Dendritic cell treated with granulocyte-macrophage colony-stimulating factor and Interleukin-4, amounts not matched to agents 40 ng/mL and 50 ng/mL, for 4 days (primary cell): Measurements from ENCODE around the gene MACROD2.

Experiments used
- H3K27ac Mint-ChIP-seq: one replicate; pipeline ENCODE4 v1.8.0; 2022; ENCODE audit warnings: mild to moderate bottlenecking, mixed read lengths
- H3K27me3 Mint-ChIP-seq: one replicate; pipeline ENCODE4 v1.8.0; 2022; ENCODE audit warnings: mild to moderate bottlenecking, mixed read lengths
- H3K36me3 Mint-ChIP-seq: one replicate; pipeline ENCODE4 v1.8.0; 2022; ENCODE audit warnings: low read depth, mixed read lengths
- H3K4me1 Mint-ChIP-seq: one replicate; pipeline ENCODE4 v1.8.0; 2022; ENCODE audit warnings: low read depth, mixed read lengths
- H3K4me3 Mint-ChIP-seq: one replicate; pipeline ENCODE4 v1.8.0; 2022; ENCODE audit warnings: mild to moderate bottlenecking, moderate library complexity, mixed read lengths
- H3K9me3 Mint-ChIP-seq: one replicate; pipeline ENCODE4 v1.8.0; 2022; ENCODE audit warnings: mixed read lengths
- intact Hi-C: fragments of 100-400 bp; cut with micrococcal nuclease; formaldehyde crosslinking; loops from one replicate; pipeline ENCODE4 v1.15.0; 2022

MACROD2 gene

GRCh38 chr20:14790190-14790589, 794.9 kb downstream of the MACROD2 start:
- intact Hi-C loops, result no loop called here

GRCh38 chr20:14790771-14791620, 795.7 kb downstream of the MACROD2 start:
- H3K9me3 Mint-ChIP-seq, result peaks cover 18% of the 10 kb centered on the region
- no peaks in the 10 kb centered on the region for H3K4me1 Mint-ChIP-seq
- no peak overlapping the region for H3K4me3 Mint-ChIP-seq
- no peaks in the 10 kb centered on the region for H3K36me3 Mint-ChIP-seq
- H3K27ac Mint-ChIP-seq, result no peak overlapping the region
- no peaks in the 10 kb centered on the region for H3K27me3 Mint-ChIP-seq
- intact Hi-C loops, result no loop called here

More at GRCh38 chr20:14790190-14790589, 794.9 kb downstream of the MACROD2 start:
- Mint-ChIP-seq H3K27ac (no peak overlapping the region), H3K36me3 (no peaks in the 10 kb centered on the region), H3K9me3 (peaks cover 22% of the 10 kb centered on the region), H3K4me1 (no peaks in the 10 kb centered on the region), H3K27me3 (no peaks in the 10 kb centered on the region), H3K4me3 (no peak overlapping the region)

- no peak overlapping the region for H3K4me3 Mint-ChIP-seq
- no peaks in the 10 kb centered on the region for H3K36me3 Mint-ChIP-seq
- H3K27ac Mint-ChIP-seq, result no peak overlapping the region
- H3K27me3 Mint-ChIP-seq, result no peaks in the 10 kb centered on the region
- H3K9me3 Mint-ChIP-seq, result peaks cover 31% of the 10 kb centered on the region
- H3K4me1 Mint-ChIP-seq, result no peaks in the 10 kb centered on the region
- intact Hi-C loops, result no loop called here
Observed at GRCh38 chr20:14792915-14793314, 797.6 kb downstream of the MACROD2 start.

GRCh38 chr20:14799545-14800216, 804.4 kb downstream of the MACROD2 start:
- H3K27ac Mint-ChIP-seq, result no peak overlapping the region
- H3K9me3 Mint-ChIP-seq, result peaks cover 27% of the 10 kb centered on the region
- H3K4me3 Mint-ChIP-seq, result no peak overlapping the region
- no peaks in the 10 kb centered on the region for H3K36me3 Mint-ChIP-seq
- no peaks in the 10 kb centered on the region for H3K4me1 Mint-ChIP-seq
- intact Hi-C loops, result no loop called here
- H3K27me3 Mint-ChIP-seq, result no peaks in the 10 kb centered on the region

GRCh38 chr20:14800707-14801425, 805.5 kb downstream of the MACROD2 start:
- no peak overlapping the region for H3K27ac Mint-ChIP-seq
- intact Hi-C loops, result no loop called here
- no peaks in the 10 kb centered on the region for H3K27me3 Mint-ChIP-seq
- no peaks in the 10 kb centered on the region for H3K4me1 Mint-ChIP-seq
- peaks cover 29% of the 10 kb centered on the region for H3K9me3 Mint-ChIP-seq
- no peak overlapping the region for H3K4me3 Mint-ChIP-seq
- H3K36me3 Mint-ChIP-seq, result no peaks in the 10 kb centered on the region

GRCh38 chr20:14801591-14802325, 806.4 kb downstream of the MACROD2 start:
- Mint-ChIP-seq H3K27ac (no peak overlapping the region), H3K27me3 (no peaks in the 10 kb centered on the region), H3K4me1 (no peaks in the 10 kb centered on the region), H3K36me3 (no peaks in the 10 kb centered on the region), H3K9me3 (peaks cover 36% of the 10 kb centered on the region), H3K4me3 (no peak overlapping the region)
- intact Hi-C loops, result no loop called here

- Mint-ChIP-seq H3K9me3 (peaks cover 76% of the 10 kb centered on the region), H3K27me3 (no peaks in the 10 kb centered on the region), H3K36me3 (no peaks in the 10 kb centered on the region), H3K4me1 (no peaks in the 10 kb centered on the region), H3K4me3 (no peak overlapping the region), H3K27ac (no peak overlapping the region)
- intact Hi-C loops, result no loop called here
Observed at GRCh38 chr20:14807224-14807623, 811.9 kb downstream of the MACROD2 start.

- no peak overlapping the region for H3K27ac Mint-ChIP-seq
- H3K9me3 Mint-ChIP-seq, result peaks cover 39% of the 10 kb centered on the region
- no peaks in the 10 kb centered on the region for H3K4me1 Mint-ChIP-seq
- no peaks in the 10 kb centered on the region for H3K27me3 Mint-ChIP-seq
- intact Hi-C loops, result no loop called here
- no peak overlapping the region for H3K4me3 Mint-ChIP-seq
- H3K36me3 Mint-ChIP-seq, result no peaks in the 10 kb centered on the region
Observed at GRCh38 chr20:14815340-14815739, 820.0 kb downstream of the MACROD2 start.

GRCh38 chr20:14816471-14816870, 821.2 kb downstream of the MACROD2 start:
- H3K27me3 Mint-ChIP-seq, result no peaks in the 10 kb centered on the region
- H3K4me3 Mint-ChIP-seq, result no peak overlapping the region
- no peaks in the 10 kb centered on the region for H3K36me3 Mint-ChIP-seq
- no peak overlapping the region for H3K27ac Mint-ChIP-seq
- H3K9me3 Mint-ChIP-seq, result peaks cover 41% of the 10 kb centered on the region
- no peaks in the 10 kb centered on the region for H3K4me1 Mint-ChIP-seq
- intact Hi-C loops, result no loop called here

- H3K36me3 Mint-ChIP-seq, result no peaks in the 10 kb centered on the region
- intact Hi-C loops, result no loop called here
- no peaks in the 10 kb centered on the region for H3K4me1 Mint-ChIP-seq
- no peaks in the 10 kb centered on the region for H3K27me3 Mint-ChIP-seq
- H3K9me3 Mint-ChIP-seq, result peaks cover 34% of the 10 kb centered on the region
- H3K4me3 Mint-ChIP-seq, result no peak overlapping the region
- H3K27ac Mint-ChIP-seq, result no peak overlapping the region
Observed at GRCh38 chr20:14817101-14817500, 821.8 kb downstream of the MACROD2 start.

GRCh38 chr20:14820771-14821170, 825.5 kb downstream of the MACROD2 start:
- H3K9me3 Mint-ChIP-seq, result peaks cover 29% of the 10 kb centered on the region
- H3K4me1 Mint-ChIP-seq, result no peaks in the 10 kb centered on the region
- intact Hi-C loops, result no loop called here

GRCh38 chr20:14821251-14821650, 825.9 kb downstream of the MACROD2 start:
- Mint-ChIP-seq H3K4me1 (no peaks in the 10 kb centered on the region), H3K9me3 (peaks cover 29% of the 10 kb centered on the region), H3K4me3 (no peak overlapping the region), H3K27ac (no peak overlapping the region), H3K36me3 (no peaks in the 10 kb centered on the region), H3K27me3 (no peaks in the 10 kb centered on the region)
- intact Hi-C loops, result no loop called here

More at GRCh38 chr20:14820771-14821170, 825.5 kb downstream of the MACROD2 start:
- H3K27me3 Mint-ChIP-seq, result no peaks in the 10 kb centered on the region
- H3K27ac Mint-ChIP-seq, result no peak overlapping the region
- no peak overlapping the region for H3K4me3 Mint-ChIP-seq
- H3K36me3 Mint-ChIP-seq, result no peaks in the 10 kb centered on the region

GRCh38 chr20:14824996-14825395, 829.7 kb downstream of the MACROD2 start:
- intact Hi-C loops, result no loop called here
- H3K27me3 Mint-ChIP-seq, result no peaks in the 10 kb centered on the region
- no peak overlapping the region for H3K27ac Mint-ChIP-seq
- no peak overlapping the region for H3K4me3 Mint-ChIP-seq
- no peaks in the 10 kb centered on the region for H3K4me1 Mint-ChIP-seq
- no peaks in the 10 kb centered on the region for H3K36me3 Mint-ChIP-seq
- H3K9me3 Mint-ChIP-seq, result peaks cover 12% of the 10 kb centered on the region
